Suprapubic skin (tissue), 4 donors: Measurements from ENCODE around the gene MAPRE2.

Source experiments
- CTCF ChIP-seq, 2 donors: fragments of 200-600 bp in 1 of 2; fragments of 450-650 bp in 1 of 2; sonication (generic) in 1 of 2; IDR thresholded peaks; one replicate each; pipeline ENCODE4 v1.5.1; 2016 to 2019; ENCODE audit warnings: antibody characterized with exemption in 2 of 2, mild to moderate bottlenecking in 1 of 2, moderate library complexity in 1 of 2
- EP300 ChIP-seq: sonication (generic); formaldehyde crosslinking; IDR thresholded peaks from one replicate; pipeline ENCODE4 v1.6.1; 2017; ENCODE audit warnings: antibody characterized with exemption
- POLR2A ChIP-seq, 2 donors: fragments of 450-650 bp; IDR thresholded peaks; one replicate each; pipeline ENCODE4 v1.6.1; 2017; ENCODE audit warnings: antibody characterized with exemption in 2 of 2, mild to moderate bottlenecking in 2 of 2, moderate library complexity in 2 of 2
- POLR2AphosphoS5 ChIP-seq, 3 donors: sonication (generic); formaldehyde crosslinking; IDR thresholded peaks; one replicate each; pipeline ENCODE4 v1.6.1; 2017; ENCODE audit warnings: antibody characterized with exemption in 3 of 3

- no peak for TF ChIP-seq CTCF (IDR thresholded peaks at IDR 0.05)
- TF ChIP-seq POLR2A (IDR thresholded peaks at IDR 0.05), result no peak
- TF ChIP-seq POLR2AphosphoS5 (IDR thresholded peaks at IDR 0.05), result no peak
- TF ChIP-seq EP300, result no peak
These were observed 77.4 kb downstream of the MAPRE2 start for GRCh38 chr18:35118641-35119040.
